HEK293 (cell line): ENCODE measurements around the gene USP31.

Source experiments
- CTCF ChIA-PET: fragments of 350-600 bp; formaldehyde crosslinking; extraction: SDS; loops from one replicate; lab custom pipeline; 2021; ENCODE audit warnings: antibody characterized with exemption; lab: Yijun Ruan, JAX
- POLR2A ChIA-PET: fragments of 300-600 bp; formaldehyde crosslinking; extraction: SDS; loops from one replicate; lab custom pipeline; 2020; ENCODE audit warnings: antibody characterized with exemption, inconsistent platforms; lab: Yijun Ruan, JAX
- H3K27ac ChIP-seq: fragments of 200-500 bp; sonication (Bioruptor generic); 2 replicates; pipeline ENCODE4 v1.5.1; 2014; ENCODE audit warnings: low read depth, low read length, control low read depth, inconsistent platforms; ENCODE audit errors: extremely low read depth
- H3K36me3 ChIP-seq, 2 experiments: fragments of 200-500 bp in 1 of 2; sonication (Bioruptor generic) in 1 of 2; 1 replicate in 1 of 2; 2 replicates in 1 of 2; pipeline ENCODE4 v1.5.1; 2014 to 2017; ENCODE audit warnings: inconsistent platforms in 2 of 2, low read length in 2 of 2; ENCODE audit not compliant: control insufficient read depth in 2 of 2, insufficient read depth in 1 of 2
- H3K4me1 ChIP-seq: fragments of 200-500 bp; sonication (Bioruptor generic); 2 replicates; pipeline ENCODE4 v1.5.1; 2014; ENCODE audit warnings: mild to moderate bottlenecking, low read length, inconsistent platforms; ENCODE audit not compliant: control insufficient read depth, insufficient read depth
- H3K4me3 ChIP-seq: 2 replicates; pipeline ENCODE4 v1.5.1; 2011; ENCODE audit warnings: low read depth, mild to moderate bottlenecking, control low read depth, low read length, moderate library complexity
- H3K9me3 ChIP-seq: fragments of 200-500 bp; sonication (Bioruptor generic); 2 replicates; pipeline ENCODE4 v1.5.1; 2014; ENCODE audit warnings: low read depth, low read length, inconsistent platforms; ENCODE audit not compliant: control insufficient read depth, insufficient read depth
- BCL11A ChIP-seq: fragments of 450-650 bp; formaldehyde crosslinking; IDR thresholded peaks from 2 replicates; pipeline ENCODE4 v1.5.1; 2016; ENCODE audit warnings: low read depth, missing biosample characterization, missing genetic modification characterization
- BCL11B ChIP-seq: fragments of 450-650 bp; formaldehyde crosslinking; IDR thresholded peaks from 2 replicates; pipeline ENCODE4 v1.5.1; 2016; ENCODE audit warnings: low read depth, missing biosample characterization, missing genetic modification characterization
- PRDM1 ChIP-seq: fragments of 450-650 bp; formaldehyde crosslinking; IDR thresholded peaks from 2 replicates; pipeline ENCODE4; 2016; ENCODE audit warnings: missing biosample characterization, missing genetic modification characterization
- PRDM2 ChIP-seq: fragments of 450-650 bp; formaldehyde crosslinking; IDR thresholded peaks from 2 replicates; pipeline ENCODE4 v1.5.1; 2016; ENCODE audit warnings: missing biosample characterization, missing genetic modification characterization, borderline replicate concordance
- ZBTB49 ChIP-seq: fragments of 450-650 bp; formaldehyde crosslinking; IDR thresholded peaks from 2 replicates; pipeline ENCODE4 v1.5.1; 2016; ENCODE audit warnings: missing biosample characterization, missing genetic modification characterization, low read depth
- ZNF157 ChIP-seq: fragments of 450-650 bp; formaldehyde crosslinking; IDR thresholded peaks from 2 replicates; pipeline ENCODE4 v1.5.1; 2016; ENCODE audit warnings: missing biosample characterization, missing genetic modification characterization
- ZNF37A ChIP-seq: fragments of 450-650 bp; IDR thresholded peaks from 2 replicates; pipeline ENCODE4 v1.5.1; 2018; ENCODE audit warnings: missing biosample characterization, missing genetic modification characterization
- ZNF600 ChIP-seq: fragments of 450-650 bp; formaldehyde crosslinking; IDR thresholded peaks from 2 replicates; pipeline ENCODE4 v1.5.1; 2016; ENCODE audit warnings: missing biosample characterization, missing genetic modification characterization
- ZNF658 ChIP-seq: fragments of 450-650 bp; formaldehyde crosslinking; IDR thresholded peaks from 2 replicates; pipeline ENCODE4; 2016; ENCODE audit warnings: missing biosample characterization, missing genetic modification characterization
- ZNF664 ChIP-seq: fragments of 450-650 bp; formaldehyde crosslinking; IDR thresholded peaks from 2 replicates; pipeline ENCODE4 v1.5.1; 2016; ENCODE audit warnings: missing biosample characterization, missing genetic modification characterization
- TF ChIP-seq, protein P1 (sequence below): IDR thresholded peaks from 2 replicates; pipeline ENCODE4 v1.6.1; 2011; ENCODE audit warnings: mild to moderate bottlenecking, low read depth, low read length, borderline replicate concordance
- TF ChIP-seq, protein P2 (sequence below): fragments of 450-650 bp; formaldehyde crosslinking; IDR thresholded peaks from 2 replicates; pipeline ENCODE4 v1.5.1; 2016; ENCODE audit warnings: missing biosample characterization, missing genetic modification characterization

Gene USP31

GRCh38 chr16:23040246-23040645 is 109.0 kb downstream of the USP31 start (continued):
- TF ChIP-seq PRDM2 (tag by site-specific recombination) (no peak), BCL11B (tag by site-specific recombination) (no peak), BCL11A (tag by site-specific recombination) (no peak), PRDM1 (tag by site-specific recombination) (no peak), ZBTB49 (tag by site-specific recombination) (no peak), ZNF664 (tag by site-specific recombination) (no peak), ZNF37A (tag by site-specific recombination) (no peak)
- TF ChIP-seq, all 188 proteins: peak for 0

- CTCF ChIA-PET = no interaction called here
- no peak for TF ChIP-seq ZNF600 (tag by site-specific recombination)
- TF ChIP-seq, all 188 proteins: peak for 0
- Histone ChIP-seq H3K4me3 (no peak overlapping the region), H3K36me3 (no peaks in the 10 kb centered on the region), H3K9me3 (no peaks in the 10 kb centered on the region), H3K4me1 (no peaks in the 10 kb centered on the region), H3K27ac (no peak overlapping the region)
- POLR2A ChIA-PET = no interaction called here
Observed at GRCh38 chr16:23039118-23039517, 110.1 kb downstream of the USP31 start.

DNA sequence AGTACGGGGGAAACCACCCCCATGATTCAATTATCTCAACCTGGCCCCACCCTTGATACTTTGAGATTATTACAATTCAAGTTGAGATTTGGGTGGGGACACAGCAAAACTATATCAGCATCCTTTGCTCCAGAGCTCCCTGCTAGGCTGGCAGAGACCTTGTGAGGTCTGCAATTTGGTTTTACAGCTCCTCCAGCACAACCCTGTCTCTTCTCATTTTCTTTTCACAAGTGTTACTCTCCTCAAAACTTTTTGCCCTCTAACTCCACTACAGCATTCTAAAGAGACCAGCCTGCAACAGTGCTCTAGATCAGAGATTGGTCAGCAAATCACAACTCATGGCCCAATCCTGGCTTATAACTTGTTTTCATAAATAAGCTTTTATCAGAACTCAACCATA is 114.0 kb downstream of the USP31 start:
- Histone ChIP-seq H3K4me1 (no peaks in the 10 kb centered on the region), H3K4me3 (no peak overlapping the region), H3K36me3 (no peaks in the 10 kb centered on the region), H3K27ac (no peak overlapping the region), H3K9me3 (no peaks in the 10 kb centered on the region)
- POLR2A ChIA-PET = no interaction called here
- CTCF ChIA-PET = no interaction called here
- TF ChIP-seq ZNF658 (tag by site-specific recombination) (no peak), ZNF157 (peak; percentile 82)
- TF ChIP-seq, all 188 proteins: peak for 1

GRCh38 chr16:23031508-23032098 is 117.6 kb downstream of the USP31 start:
- CTCF ChIA-PET = interaction anchor here (0.7 kb wide), 1 partner anchor 403 kb away, joined by 3 read pairs; no protein-coding TSS in a partner anchor
- POLR2A ChIA-PET = no interaction called here
- no peaks in the 10 kb centered on the region for H3K4me1 ChIP-seq
- TF ChIP-seq, protein P1, sequence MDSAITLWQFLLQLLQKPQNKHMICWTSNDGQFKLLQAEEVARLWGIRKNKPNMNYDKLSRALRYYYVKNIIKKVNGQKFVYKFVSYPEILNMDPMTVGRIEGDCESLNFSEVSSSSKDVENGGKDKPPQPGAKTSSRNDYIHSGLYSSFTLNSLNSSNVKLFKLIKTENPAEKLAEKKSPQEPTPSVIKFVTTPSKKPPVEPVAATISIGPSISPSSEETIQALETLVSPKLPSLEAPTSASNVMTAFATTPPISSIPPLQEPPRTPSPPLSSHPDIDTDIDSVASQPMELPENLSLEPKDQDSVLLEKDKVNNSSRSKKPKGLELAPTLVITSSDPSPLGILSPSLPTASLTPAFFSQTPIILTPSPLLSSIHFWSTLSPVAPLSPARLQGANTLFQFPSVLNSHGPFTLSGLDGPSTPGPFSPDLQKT = no peak
- TF ChIP-seq, protein P2, sequence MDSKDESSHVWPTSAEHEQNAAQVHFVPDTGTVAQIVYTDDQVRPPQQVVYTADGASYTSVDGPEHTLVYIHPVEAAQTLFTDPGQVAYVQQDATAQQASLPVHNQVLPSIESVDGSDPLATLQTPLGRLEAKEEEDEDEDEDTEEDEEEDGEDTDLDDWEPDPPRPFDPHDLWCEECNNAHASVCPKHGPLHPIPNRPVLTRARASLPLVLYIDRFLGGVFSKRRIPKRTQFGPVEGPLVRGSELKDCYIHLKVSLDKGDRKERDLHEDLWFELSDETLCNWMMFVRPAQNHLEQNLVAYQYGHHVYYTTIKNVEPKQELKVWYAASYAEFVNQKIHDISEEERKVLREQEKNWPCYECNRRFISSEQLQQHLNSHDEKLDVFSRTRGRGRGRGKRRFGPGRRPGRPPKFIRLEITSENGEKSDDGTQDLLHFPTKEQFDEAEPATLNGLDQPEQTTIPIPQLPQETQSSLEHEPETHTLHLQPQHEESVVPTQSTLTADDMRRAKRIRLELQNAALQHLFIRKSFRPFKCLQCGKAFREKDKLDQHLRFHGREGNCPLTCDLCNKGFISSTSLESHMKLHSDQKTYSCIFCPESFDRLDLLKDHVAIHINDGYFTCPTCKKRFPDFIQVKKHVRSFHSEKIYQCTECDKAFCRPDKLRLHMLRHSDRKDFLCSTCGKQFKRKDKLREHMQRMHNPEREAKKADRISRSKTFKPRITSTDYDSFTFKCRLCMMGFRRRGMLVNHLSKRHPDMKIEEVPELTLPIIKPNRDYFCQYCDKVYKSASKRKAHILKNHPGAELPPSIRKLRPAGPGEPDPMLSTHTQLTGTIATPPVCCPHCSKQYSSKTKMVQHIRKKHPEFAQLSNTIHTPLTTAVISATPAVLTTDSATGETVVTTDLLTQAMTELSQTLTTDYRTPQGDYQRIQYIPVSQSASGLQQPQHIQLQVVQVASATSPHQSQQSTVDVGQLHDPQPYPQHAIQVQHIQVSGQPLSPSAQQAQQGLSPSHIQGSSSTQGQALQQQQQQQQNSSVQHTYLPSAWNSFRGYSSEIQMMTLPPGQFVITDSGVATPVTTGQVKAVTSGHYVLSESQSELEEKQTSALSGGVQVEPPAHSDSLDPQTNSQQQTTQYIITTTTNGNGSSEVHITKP (tag by site-specific recombination) = peak; percentile 98
- H3K4me3 ChIP-seq = no peak overlapping the region
- no peaks in the 10 kb centered on the region for H3K9me3 ChIP-seq
- H3K36me3 ChIP-seq = no peaks in the 10 kb centered on the region
- no peak overlapping the region for H3K27ac ChIP-seq
